ENCODE results near the gene ZNF862. TPM values are rescaled to one million over a fixed set of nuclear protein-coding genes. Genes with fewer than 3 reads are reported as not detected.

The ZNF862 gene
- total RNA-seq: 2.7 and 3.9 TPM in 2 replicates

GRCh38 chr7:149838224-149838991 is at the start of gene ZNF862:
TSS of gene ZNF862 (plus strand) at chr7:149838375. CDS start at chr7:149838612, 237 bp downstream.

GRCh38 chr7:149873074-149873969 is 35.1 kb downstream of the ZNF862 start, which contains the start of gene ATP6V0E2:
TSS of gene ATP6V0E2 (plus strand) at chr7:149873969. CDS start at chr7:149874066, 97 bp downstream.

Other genes starting within 250 kb of the ZNF862 start
- 1.5 TPM in 2 replicates for gene ZNF467, start 64.8 kb upstream of the ZNF862 start, total RNA-seq
- gene ATP6V0E2, start 35.6 kb downstream of the ZNF862 start, total RNA-seq: 49.7 and 51.4 TPM in 2 replicates